Thoracic aorta (tissue), 2 donors: Measurements from ENCODE around the gene PEX11B. TPM values are rescaled to one million over a fixed set of nuclear protein-coding genes. Genes with fewer than 3 reads are reported as not detected.
A peak's percentile ranks its signal among the peaks of the same experiment; 100 is the strongest.

Experiments used
- ATAC-seq: fragments of 150-250 bp; one replicate; pipeline ENCODE4 v1.8.0; 2017; ENCODE audit warnings: low read depth; ENCODE audit not compliant: insufficient number of reproducible peaks, low FRiP score
- DNase-seq: peaks from one replicate; pipeline ENCODE4 v3.0.0-alpha.2; 2020; ENCODE audit warnings: low spot score
- H3K27ac ChIP-seq, 2 donors: fragments of 200-600 bp; sonication (generic); 1 replicate in 1 of 2; 2 replicates in 1 of 2; pipeline ENCODE4 v1.5.1; 2016; ENCODE audit warnings: mild to moderate bottlenecking in 2 of 2, moderate library complexity in 2 of 2
- H3K27me3 ChIP-seq: fragments of 200-600 bp; sonication (generic); replicated peaks from 2 replicates; pipeline ENCODE4 v1.6.0; 2016; ENCODE audit warnings: mild to moderate bottlenecking; ENCODE audit not compliant: insufficient read depth
- H3K36me3 ChIP-seq: fragments of 200-600 bp; sonication (generic); one replicate; pipeline ENCODE4 v1.5.1; 2016
- H3K4me1 ChIP-seq, 2 donors: fragments of 200-600 bp; sonication (generic); 1 replicate in 1 of 2; 2 replicates in 1 of 2; pipeline versions ENCODE4 v1.5.1 to v1.6.0; 2016; ENCODE audit warnings: low read depth in 2 of 2, mild to moderate bottlenecking in 1 of 2; ENCODE audit not compliant: control insufficient read depth in 1 of 2
- H3K4me3 ChIP-seq: fragments of 200-600 bp; sonication (generic); 2 replicates; pipeline ENCODE4 v1.5.1; 2016; ENCODE audit warnings: mild to moderate bottlenecking
- H3K9me3 ChIP-seq: fragments of 200-600 bp; sonication (generic); 2 replicates; pipeline ENCODE4 v1.5.1; 2016
- CTCF ChIP-seq: fragments of 200-600 bp; sonication (generic); IDR thresholded peaks from one replicate; pipeline ENCODE4 v1.5.1; 2019; ENCODE audit warnings: antibody characterized with exemption
- total RNA-seq, 2 donors: library from RNA; depleted of rRNA; stranded (reverse); fragments of >200 nt; gene quantifications; one replicate each; pipeline versions ENCODE4 v1.1.0 to v1.2.3, GENCODE V29; 2016

PEX11B gene
- total RNA-seq, 2 donors from 2014 or later: 21.7 to 25.3 TPM

DNA sequence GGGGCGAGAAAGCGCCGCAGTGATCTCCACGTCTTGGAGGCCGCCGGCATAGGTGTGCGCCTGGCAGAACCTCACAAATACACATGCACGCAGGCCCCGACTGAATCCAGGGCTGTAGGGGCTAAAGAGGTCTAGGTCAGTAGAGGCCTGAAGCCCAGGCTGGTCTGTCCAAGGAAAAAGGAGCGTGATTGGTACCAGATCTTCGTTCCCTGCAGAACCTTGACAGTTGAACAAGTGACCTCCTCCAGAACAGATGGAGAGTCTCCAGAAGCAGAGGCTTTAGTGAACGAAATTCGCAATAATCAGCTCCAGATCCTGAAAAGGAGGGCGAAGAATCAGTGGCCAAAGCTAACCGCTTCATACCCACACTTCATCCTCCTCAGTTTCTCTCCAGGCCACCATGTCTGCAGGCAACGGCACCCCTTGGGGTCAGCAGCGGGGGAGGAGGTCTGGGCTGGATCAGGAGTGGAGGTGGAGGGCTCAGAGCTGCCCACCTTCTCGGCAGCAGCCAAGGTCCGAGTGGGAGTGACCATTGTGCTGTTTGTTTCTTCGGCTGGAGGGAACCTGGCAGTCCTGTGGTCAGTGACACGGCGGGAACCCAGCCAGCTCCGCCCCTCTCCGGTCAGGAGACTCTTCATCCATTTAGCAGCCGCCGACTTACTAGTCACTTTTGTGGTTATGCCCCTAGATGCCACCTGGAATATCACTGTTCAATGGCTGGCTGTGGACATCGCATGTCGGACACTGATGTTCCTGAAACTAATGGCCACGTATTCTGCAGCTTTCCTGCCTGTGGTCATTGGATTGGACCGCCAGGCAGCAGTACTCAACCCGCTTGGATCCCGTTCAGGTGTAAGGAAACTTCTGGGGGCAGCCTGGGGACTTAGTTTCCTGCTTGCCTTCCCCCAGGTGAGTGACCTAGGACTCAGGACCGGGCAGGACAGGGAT lies 749 bp upstream of the PEX11B start:
- DNase-seq (no peak), ATAC-seq (peak; percentile 36)
- Histone ChIP-seq H3K36me3 (peaks cover 11% of the 10 kb centered on the region), H3K27me3 (no peaks in the 10 kb centered on the region), H3K4me3 (peak overlapping the region; percentile 86), H3K27ac (peak overlapping the region; percentile 82 to 83), H3K9me3 (no peaks in the 10 kb centered on the region), H3K4me1 (peaks cover 18 to 29% of the 10 kb centered on the region in 2 donors)
- TF ChIP-seq CTCF: no peak

DNA sequence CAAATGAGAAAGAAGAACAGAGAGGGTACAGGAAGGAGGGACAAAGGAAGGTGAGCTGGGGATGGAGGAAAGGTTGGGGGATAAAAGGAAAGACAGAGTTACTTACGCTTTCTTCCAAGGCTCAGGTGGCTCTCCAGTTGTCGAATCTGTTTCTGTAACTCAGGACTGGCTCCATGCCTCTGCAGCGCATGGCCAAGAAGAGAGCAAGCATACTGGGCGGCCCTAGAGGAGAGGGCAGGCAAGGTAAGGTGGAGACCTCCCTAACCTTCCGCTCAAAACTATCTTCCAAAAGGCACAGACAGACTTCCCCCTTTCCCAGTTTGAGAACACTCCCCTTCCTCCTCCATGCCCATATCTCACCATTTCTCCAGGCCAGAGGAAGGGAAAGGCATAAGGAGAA lies 922 bp downstream of the PEX11B start:
- H3K9me3 ChIP-seq: no peaks in the 10 kb centered on the region
- peak overlapping the region; percentile 82 to 83 for H3K27ac ChIP-seq
- TF ChIP-seq CTCF: no peak
- DNase-seq (no peak), ATAC-seq (no peak)
- peaks cover 11% of the 10 kb centered on the region for H3K36me3 ChIP-seq
- H3K4me1 ChIP-seq: peaks cover 18 to 29% of the 10 kb centered on the region in 2 donors
- peak overlapping the region; percentile 86 for H3K4me3 ChIP-seq
- H3K27me3 ChIP-seq: no peaks in the 10 kb centered on the region

- TF ChIP-seq CTCF: no peak
- Histone ChIP-seq H3K4me1 (peaks cover 18 to 29% of the 10 kb centered on the region in 2 donors), H3K4me3 (no peak overlapping the region), H3K9me3 (no peaks in the 10 kb centered on the region), H3K36me3 (peaks cover 15% of the 10 kb centered on the region), H3K27me3 (no peaks in the 10 kb centered on the region), H3K27ac (no peak overlapping the region)
- no peak for DNase-seq
- no peak for ATAC-seq
Measured at GRCh38 chr1:145916745-145917144, 1.8 kb downstream of the PEX11B start.

DNA sequence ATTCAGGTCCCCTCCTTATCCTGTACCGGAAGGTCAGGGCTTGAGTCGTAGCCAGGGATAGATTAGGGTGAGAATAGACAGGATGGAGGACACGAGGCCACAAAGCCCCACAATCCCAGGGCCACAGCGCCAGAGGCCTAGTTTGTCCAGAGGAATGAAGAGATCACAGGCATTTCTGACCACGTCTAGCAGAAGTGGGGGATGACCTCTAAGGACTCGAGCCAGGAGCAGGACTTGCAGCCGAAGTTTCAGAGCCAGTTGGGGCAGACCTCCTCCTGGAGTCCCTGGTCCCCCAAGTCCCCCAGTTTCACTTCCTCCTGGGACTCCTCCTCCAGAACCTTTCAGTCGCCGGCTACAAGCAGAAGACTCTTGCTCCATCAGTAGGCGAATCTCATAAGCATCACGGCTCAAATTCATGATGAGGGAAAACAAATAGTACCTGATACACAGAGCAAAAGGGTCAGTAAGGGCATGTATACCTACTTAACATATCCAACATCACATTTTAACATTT lies 6.3 kb downstream of the PEX11B start:
- Histone ChIP-seq H3K9me3 (no peaks in the 10 kb centered on the region), H3K36me3 (peaks cover 24% of the 10 kb centered on the region), H3K4me1 (peaks cover 12 to 21% of the 10 kb centered on the region in 2 donors), H3K27me3 (no peaks in the 10 kb centered on the region), H3K4me3 (no peak overlapping the region), H3K27ac (no peak overlapping the region)
- DNase-seq: no peak
- no peak for ATAC-seq
- no peak for TF ChIP-seq CTCF

DNA sequence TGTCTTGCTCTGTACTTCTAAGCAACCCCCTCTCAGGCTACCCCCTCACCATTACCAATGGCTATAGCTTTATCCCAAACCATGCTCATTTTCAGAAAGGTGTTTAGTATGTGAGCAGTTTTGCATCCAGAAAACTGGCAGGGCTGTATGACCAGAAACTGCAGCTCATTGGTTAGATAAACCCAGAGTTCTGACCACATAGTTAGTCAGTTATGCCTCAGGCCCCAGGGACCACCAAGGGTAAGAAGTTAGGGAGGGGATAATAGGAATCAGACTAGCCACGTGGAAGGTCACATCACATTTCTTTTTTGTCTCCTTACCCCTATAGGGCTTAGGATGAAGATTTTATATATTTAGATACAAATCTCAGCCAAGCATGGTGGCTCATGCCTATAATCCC lies 9.9 kb downstream of the PEX11B start:
- Histone ChIP-seq H3K27me3 (no peaks in the 10 kb centered on the region), H3K27ac (peak overlapping the region; percentile 44 to 73), H3K4me3 (peak overlapping the region; percentile 67), H3K4me1 (peaks cover 11 to 17% of the 10 kb centered on the region in 2 donors), H3K36me3 (peaks cover 27% of the 10 kb centered on the region), H3K9me3 (no peaks in the 10 kb centered on the region)
- ATAC-seq (no peak), DNase-seq (no peak)
- TF ChIP-seq CTCF: no peak
